Measurements from ENCODE around the gene NELFCD. TPM values are rescaled to one million over a fixed set of nuclear protein-coding genes. Genes with fewer than 3 reads are reported as not detected.

Gene NELFCD
- total and polyA plus RNA-seq, 10 of the 15 experiments (the other 5 are each of a cell fraction or from before 2014, with no cell fraction given): 8.9 to 109 (median 82.9) TPM

DNA sequence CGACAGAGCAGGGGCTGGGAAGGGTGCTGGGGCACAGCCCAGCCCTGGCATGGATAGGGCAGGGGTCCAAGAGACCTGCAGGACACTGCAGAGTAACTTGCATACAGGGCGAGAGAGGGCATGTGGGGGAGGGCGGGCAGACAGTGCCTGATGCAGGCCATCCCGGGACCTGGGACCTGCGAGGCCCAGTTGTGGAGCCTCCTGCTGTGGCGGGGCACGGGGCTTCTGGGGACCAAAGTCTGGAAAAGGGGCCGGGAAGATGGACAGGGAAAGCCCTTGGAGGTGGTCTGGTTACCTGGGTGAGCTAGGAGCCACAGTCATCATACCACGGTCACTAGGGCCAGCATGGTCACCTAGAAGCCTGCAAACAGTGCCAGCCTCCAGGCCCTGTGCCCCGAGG, 37.8 kb downstream of the NELFCD start:
- peaks cover 11% of the 10 kb centered on the region for H3K4me1 ChIP-seq (ENCODE audit: control insufficient read depth, insufficient read depth, low read length)
- no peak for DNase-seq (ENCODE audit: low read depth, low spot score)
- H4K20me1 ChIP-seq (ENCODE audit: control insufficient read depth, insufficient read depth): no peaks in the 10 kb centered on the region
- no peak for ATAC-seq
- H3K9me3 ChIP-seq (replicated peaks; ENCODE audit: control insufficient read depth, insufficient read depth, low read length): no peaks in the 10 kb centered on the region
- no TSS peak for BruUV-seq (replicated peaks)
- WGBS (ENCODE audit: insufficient coverage, insufficient replicate concordance, low lambda C conversion rate, missing lambda C conversion rate): 82% methylated on average over 10 of the region's 10 CpGs
- no peak overlapping the region for H3K4me2 ChIP-seq (ENCODE audit: control insufficient read depth, insufficient read depth)
- H3K27me3 ChIP-seq (replicated peaks in 1 of 2; ENCODE audit: control insufficient read depth in 2 of 2, insufficient read depth in 2 of 2, low read length in 1 of 2): no peaks in the 10 kb centered on the region
- H3K9ac ChIP-seq (ENCODE audit: control insufficient read depth, insufficient read depth, low read length): no peak overlapping the region
- in situ Hi-C loops (cut with MboI): no loop called here
- no peak for TF ChIP-seq PAX8 (IDR thresholded peaks at IDR 0.05)
- no peak for TF ChIP-seq MTA3 (IDR thresholded peaks at IDR 0.05; ENCODE audit: borderline replicate concordance, low read length)
- TF ChIP-seq TAF1 (IDR thresholded peaks at IDR 0.05; ENCODE audit: borderline replicate concordance, low read depth, low read length): no peak
- TF ChIP-seq KAT2A (conservative IDR thresholded peaks at IDR 0.05; ENCODE audit: control insufficient read depth, low read depth, low read length): no peak
- no peak for TF ChIP-seq ZNF384 (IDR thresholded peaks at IDR 0.05; ENCODE audit: borderline replicate concordance, low read depth, low read length)
- TF ChIP-seq STAT3 (IDR thresholded peaks at IDR 0.05; ENCODE audit: low read depth, low read length): no peak
- no peak for TF ChIP-seq CHD1 (IDR thresholded peaks at IDR 0.05; ENCODE audit: low read depth, low read length)
- no peak for TF ChIP-seq SMAD5 (IDR thresholded peaks at IDR 0.05; ENCODE audit: low read depth)
- TF ChIP-seq EED (IDR thresholded peaks at IDR 0.05; ENCODE audit: low read depth): no peak
- TF ChIP-seq MEF2B (IDR thresholded peaks at IDR 0.05; ENCODE audit: partially characterized antibody, poor library complexity, severe bottlenecking): no peak
- TF ChIP-seq CEBPB (IDR thresholded peaks at IDR 0.05; ENCODE audit: borderline replicate concordance in 1 of 2, low read depth in 2 of 2, low read length in 2 of 2): no peak
- TF ChIP-seq PML (IDR thresholded peaks at IDR 0.05; ENCODE audit: low read length): no peak
- no peak for TF ChIP-seq POLR2AphosphoS2 (IDR thresholded peaks at IDR 0.05; ENCODE audit: low read depth, low read length)
- no peak for TF ChIP-seq YY1 (IDR thresholded peaks at IDR 0.05; ENCODE audit: low read depth, low read length)
- TF ChIP-seq EGR1 (IDR thresholded peaks at IDR 0.05; ENCODE audit: borderline replicate concordance in 1 of 2, low read depth in 2 of 2, low read length in 2 of 2): no peak
- TF ChIP-seq ESRRA (IDR thresholded peaks at IDR 0.05; ENCODE audit: low read length): no peak
- no peak for TF ChIP-seq EZH2 (IDR thresholded peaks at IDR 0.05; ENCODE audit: borderline replicate concordance, control insufficient read depth, low read depth, low read length)
- TF ChIP-seq JUNB (IDR thresholded peaks at IDR 0.05): no peak
- no peak for TF ChIP-seq MYC (IDR thresholded peaks at IDR 0.05; ENCODE audit: insufficient read depth, insufficient read length, insufficient replicate concordance, low read length, severe bottlenecking)
- TF ChIP-seq TBL1XR1 (IDR thresholded peaks at IDR 0.05; ENCODE audit: low read depth, low read length): no peak
- intact Hi-C loops (cut with micrococcal nuclease; ENCODE audit: unreplicated experiment): no loop called here
- ChIA-PET RAD21 (ENCODE audit: unreplicated experiment) (interaction anchor here (2.1 kb wide), 1 partner anchor 13 kb away, joined by 11 read pairs; the partner anchor contains the start of gene ATP5F1E), CTCF (no interaction called here), SMC1A (ENCODE audit: uncharacterized antibody, unreplicated experiment) (interaction anchor here (1.1 kb wide), 1 partner anchor 10 kb away, joined by 3 read pairs; no protein-coding TSS in a partner anchor), POLR2A (interaction anchor here (1.0 to 1.2 kb wide), 2 partner anchors 13 to 36 kb away, joined by 3 read pairs; partner anchors contain the start of gene ATP5F1E)
- no peaks in the 10 kb centered on the region for H3K79me2 ChIP-seq (ENCODE audit: control insufficient read depth, insufficient read depth, low read length)
- H3K4me3 ChIP-seq: no peak overlapping the region
- no peak for FAIRE-seq
- H3K27ac ChIP-seq (ENCODE audit: control insufficient read depth, insufficient read depth): no peak overlapping the region
- peaks cover 6 to 14% of the 10 kb centered on the region in 2 experiments for H3K36me3 ChIP-seq (ENCODE audit: control insufficient read depth in 2 of 2, insufficient read depth in 2 of 2, low read length in 1 of 2)
- no peak overlapping the region for H2AFZ ChIP-seq (ENCODE audit: control insufficient read depth, low read depth, low read length)
